Inflammatory macrophage (primary cell): ENCODE results near the gene SLC6A11.

Source experiments
- DNase-seq, 2 donors: peaks; one replicate each; pipeline ENCODE4 v3.0.0-alpha.2; 2020 to 2022

The SLC6A11 gene

DNA sequence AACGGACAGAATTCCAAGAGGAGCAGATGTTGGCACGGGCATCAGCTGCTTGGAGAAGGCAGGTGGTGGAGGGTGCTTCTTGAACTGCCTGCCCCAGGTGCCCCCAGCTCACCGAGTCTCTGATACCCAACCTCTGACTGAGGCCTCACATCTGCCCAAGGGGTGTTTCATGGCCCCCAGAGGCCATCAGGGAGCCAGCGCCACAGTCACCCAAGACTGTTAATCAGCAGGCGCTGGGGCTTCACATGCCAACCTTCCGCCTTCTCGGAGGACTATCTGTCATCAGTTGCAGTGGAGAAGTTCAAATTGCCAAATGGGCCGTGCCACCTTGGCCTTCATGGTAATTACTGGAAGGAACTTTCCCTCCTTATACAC lies 114.6 kb downstream of the SLC6A11 start:
- DNase-seq: no peak

GRCh38 chr3:10932596-10932995 lies 116.6 kb downstream of the SLC6A11 start:
- no peak for DNase-seq

DNA sequence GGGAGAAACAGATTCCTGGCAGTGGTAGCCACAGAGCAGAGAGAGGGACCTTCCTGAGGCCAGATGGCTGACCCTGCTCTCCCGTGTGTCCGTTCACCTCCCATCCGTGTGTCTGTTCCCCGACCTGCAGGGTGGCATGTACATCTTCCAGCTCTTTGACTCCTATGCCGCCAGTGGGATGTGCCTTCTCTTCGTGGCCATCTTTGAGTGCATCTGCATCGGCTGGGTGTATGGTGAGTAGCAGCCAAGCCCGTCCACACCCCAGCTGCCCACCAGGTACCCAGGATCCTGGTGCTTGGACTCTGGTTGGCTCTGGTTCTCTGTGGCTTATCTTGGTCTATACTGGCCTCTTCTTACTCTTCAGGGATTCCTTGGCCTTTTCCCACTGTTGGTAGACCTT lies 117.0 kb downstream of the SLC6A11 start:
- DNase-seq: no peak

DNA sequence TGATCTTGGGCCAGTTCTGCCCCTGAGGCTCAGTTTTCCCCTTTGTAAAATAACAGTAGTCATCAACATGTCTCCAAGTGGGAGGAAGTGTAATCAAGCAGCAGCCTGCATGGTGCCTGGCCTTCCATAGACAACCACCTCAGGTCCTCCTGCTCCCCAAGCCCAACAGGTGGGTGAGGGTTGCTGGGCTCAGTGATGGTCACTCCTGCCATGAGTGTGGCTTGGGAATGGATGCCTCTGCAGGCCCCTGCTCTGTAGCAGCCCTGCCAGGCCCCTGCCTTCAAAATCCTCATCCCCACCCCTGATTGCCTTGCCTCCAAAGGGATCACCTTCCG lies 117.4 kb downstream of the SLC6A11 start:
- no peak for DNase-seq

DNA sequence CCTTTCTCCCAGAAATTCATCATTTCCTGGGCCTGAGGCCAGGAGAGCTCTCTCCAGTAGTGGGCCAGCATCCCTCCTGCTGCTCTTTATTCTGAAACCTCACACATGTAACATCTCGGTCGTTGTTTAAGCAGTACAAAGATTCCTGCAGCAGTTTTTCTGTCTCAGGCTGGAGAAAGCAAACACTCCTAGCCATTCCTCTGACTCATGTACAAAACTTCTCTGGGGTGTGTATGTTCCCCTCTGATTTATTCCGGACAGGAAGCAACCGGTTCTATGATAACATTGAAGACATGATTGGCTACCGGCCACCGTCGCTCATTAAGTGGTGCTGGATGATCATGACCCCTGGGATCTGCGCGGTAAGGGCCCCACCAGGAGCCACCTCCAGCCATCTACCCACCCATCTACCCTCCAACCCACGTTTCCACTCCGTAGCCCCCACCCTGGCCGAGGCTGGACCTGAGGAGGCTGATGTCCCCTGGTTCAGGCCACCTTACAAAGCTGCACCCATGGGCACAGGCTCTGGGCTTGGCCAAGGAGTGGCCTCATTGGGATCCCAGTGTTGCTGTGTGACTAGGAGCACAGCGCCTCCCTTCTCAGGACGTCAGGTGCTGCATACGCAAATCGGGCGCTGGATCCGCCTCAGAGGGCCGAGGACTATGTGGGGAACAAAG lies 117.9 kb downstream of the SLC6A11 start:
- DNase-seq: no peak

DNA sequence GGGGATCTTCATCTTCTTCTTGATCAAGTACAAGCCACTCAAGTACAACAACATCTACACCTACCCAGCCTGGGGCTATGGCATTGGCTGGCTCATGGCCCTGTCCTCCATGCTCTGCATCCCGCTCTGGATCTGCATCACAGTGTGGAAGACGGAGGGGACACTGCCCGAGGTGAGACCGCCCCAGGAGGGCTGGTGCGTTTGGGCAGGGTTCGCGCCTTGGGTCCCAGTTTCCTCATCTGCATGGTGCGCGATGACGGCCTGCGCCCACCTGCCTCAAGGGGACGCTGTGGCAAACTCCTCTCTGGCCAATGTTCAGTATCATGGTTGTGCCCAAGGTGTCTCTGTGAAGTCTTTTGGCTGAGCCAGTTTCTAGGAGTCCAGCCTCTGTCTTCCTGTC lies 119.0 kb downstream of the SLC6A11 start:
- no peak for DNase-seq

DNA sequence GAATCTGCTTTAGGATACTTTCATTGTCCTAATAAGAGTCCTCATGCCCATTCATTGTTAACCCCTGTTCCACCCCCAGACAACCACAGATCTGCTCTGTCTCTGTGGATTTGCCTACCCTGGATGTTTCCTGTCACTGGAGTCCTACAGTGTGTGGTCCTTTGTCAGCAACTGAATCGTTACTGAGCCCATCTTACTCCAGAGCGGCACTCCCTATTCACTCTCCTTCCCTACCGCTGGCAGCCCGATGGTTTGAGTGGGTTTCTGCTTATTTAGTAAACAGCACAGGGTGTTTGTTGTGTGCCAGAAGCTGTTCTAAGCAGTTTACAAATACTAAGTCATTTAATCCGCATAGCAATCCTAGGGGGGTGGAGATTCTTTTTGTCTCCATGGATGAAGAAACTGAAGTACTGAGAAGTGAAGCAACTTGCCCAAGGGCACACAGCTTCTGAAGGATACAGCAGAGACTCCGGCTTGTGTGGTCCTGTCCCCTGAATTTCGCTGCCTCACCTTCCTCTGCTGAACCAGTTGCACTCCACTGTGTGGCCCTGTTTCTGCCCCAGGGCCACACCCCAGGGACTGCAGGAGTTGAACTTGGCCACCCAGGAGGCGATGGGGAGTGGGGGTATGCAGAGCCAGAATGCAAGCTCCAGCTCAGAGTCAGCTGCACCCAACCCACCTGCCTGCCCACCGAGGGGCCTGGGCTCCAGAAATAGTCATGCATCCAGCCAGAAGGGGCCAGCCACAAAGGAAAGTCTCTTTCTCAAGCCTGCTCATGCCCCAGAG lies 120.0 kb downstream of the SLC6A11 start:
- no peak for DNase-seq

DNA sequence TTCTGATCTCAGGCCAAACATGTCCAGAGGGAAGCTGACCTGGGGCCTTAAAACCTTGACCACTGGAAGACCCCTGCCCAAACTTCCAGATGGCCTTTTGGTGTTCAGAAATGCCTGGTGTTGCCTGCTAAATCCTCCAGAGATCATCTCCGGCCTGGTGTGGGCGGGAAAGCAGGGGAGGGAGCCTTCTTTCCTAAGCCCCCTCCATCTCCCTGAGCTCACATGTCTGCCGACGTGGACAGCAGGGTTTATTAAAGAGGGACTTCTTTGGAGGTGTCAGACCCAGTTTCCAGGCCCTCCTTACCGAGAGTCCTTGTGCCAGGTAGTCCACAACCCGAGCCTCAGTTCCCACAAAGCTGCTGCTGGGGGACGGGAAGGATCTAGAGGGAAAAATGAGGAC lies 120.7 kb downstream of the SLC6A11 start:
- no peak for DNase-seq

- no peak for DNase-seq
Measured at GRCh38 chr3:10937141-10937825, 121.3 kb downstream of the SLC6A11 start.

DNA sequence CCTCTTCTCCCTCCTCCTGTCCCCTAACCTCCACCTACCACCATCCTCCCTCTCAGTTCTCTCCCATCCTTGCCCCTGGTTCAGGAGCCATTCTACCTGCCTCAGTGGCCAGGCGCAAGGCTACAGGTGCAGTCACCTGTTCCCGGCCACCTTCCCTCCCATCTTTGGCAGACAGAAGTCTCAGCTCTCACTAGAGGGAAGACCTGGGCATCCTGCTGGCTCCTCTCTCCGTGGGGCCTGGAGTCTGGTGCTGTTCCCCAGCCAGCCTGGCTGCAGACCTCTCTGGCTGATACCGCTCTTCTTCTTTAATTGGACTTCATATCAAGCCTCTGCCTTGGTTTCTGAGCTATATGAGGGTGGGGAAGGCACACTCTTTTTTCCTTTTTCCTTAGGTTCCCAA lies 123.5 kb downstream of the SLC6A11 start:
- no peak for DNase-seq

DNA sequence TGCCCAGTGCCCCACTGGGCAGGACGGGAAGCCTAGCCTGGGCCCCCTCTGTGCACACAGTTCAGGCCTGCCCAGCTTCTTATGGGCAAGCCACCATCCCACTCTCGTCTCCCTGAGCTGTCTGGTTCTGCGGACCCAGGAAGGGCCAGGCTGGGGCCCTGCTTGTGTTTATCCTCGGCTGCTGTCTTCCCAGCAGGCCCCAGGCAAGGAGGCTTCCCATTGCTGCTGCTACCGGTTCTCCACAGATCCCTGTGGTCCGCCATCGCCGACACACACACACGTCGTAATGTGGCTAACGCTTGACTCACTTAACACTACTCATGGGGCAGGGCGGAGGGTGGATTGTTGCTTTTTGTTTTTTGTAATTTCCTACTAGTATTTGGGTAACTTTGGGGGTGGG lies 124.1 kb downstream of the SLC6A11 start:
- DNase-seq: no peak

GRCh38 chr3:10941972-10942371 lies 125.9 kb downstream of the SLC6A11 start:
- DNase-seq: peak; percentile 21 to 36

GRCh38 chr3:10942690-10943205 lies 126.7 kb downstream of the SLC6A11 start:
- no peak for DNase-seq

GRCh38 chr3:10944866-10945265 lies 128.8 kb downstream of the SLC6A11 start:
- no peak for DNase-seq

GRCh38 chr3:10945683-10946287 lies 129.8 kb downstream of the SLC6A11 start:
- peak; percentile 28 to 46 for DNase-seq

DNA sequence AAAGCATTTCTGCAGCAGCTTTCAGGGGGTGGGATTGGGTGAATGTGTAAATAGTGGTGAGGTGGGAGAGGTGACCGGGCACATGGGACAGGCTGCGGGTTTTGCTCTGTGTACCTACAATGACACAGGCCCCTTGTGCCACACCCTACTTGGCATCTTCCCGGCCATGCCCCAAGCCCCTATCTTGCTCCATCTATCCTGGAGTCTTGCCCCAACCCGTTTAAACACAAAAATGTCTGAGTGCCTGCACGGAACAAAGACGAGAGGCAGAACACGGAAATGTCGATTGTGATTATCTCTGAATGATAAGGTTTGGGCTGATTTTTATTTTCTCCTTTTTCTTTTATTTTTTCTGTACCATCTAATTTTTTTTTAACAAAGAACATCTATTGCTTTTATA lies 130.5 kb downstream of the SLC6A11 start:
- DNase-seq: no peak

- DNase-seq: no peak
Measured at GRCh38 chr3:10948326-10948725, 132.3 kb downstream of the SLC6A11 start.

GRCh38 chr3:10949197-10949596 lies 133.2 kb downstream of the SLC6A11 start:
- DNase-seq: no peak

DNA sequence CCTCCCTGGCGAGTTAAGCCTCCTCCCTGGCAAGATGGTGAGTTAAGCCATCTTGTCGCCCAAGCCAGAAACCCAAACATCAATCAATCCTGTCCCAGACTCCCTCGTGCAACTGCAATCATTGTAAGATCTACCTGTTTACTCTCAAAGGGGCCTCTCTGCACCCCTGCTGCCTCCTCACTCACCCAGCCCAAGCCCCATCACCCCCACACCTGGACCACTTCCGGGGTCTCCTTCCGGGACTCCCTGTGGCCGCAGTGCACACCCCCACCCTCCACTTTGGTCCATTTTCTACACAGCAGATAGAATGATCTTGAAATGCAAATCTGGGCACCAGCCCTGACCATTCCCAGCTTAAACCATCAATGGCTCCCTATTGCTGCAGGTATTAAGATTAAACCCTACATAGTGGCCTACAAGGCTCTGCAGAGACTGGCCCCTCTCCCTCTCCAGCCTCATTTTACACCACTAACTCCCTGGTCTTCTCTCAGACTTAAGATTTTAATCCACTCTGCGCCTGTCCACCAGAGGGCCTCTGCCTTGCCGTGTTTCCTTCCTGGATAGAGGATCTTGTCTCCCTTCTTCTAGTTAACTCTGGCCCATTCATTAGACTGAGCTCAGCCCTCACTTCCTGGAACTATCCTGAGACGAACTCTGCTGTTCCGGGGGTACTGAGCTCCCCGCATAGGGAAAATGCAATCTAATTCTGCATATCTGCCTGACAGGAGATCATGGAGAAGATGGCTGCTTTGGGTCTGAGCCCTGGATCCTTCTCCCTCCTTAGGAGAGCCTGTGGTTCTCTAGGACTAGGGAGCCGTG lies 134.7 kb downstream of the SLC6A11 start:
- DNase-seq: peak; percentile 44 to 47

- no peak for DNase-seq
Measured at GRCh38 chr3:10951295-10951926, 135.4 kb downstream of the SLC6A11 start.

GRCh38 chr3:10952525-10952924 lies 136.5 kb downstream of the SLC6A11 start:
- DNase-seq: no peak

DNA sequence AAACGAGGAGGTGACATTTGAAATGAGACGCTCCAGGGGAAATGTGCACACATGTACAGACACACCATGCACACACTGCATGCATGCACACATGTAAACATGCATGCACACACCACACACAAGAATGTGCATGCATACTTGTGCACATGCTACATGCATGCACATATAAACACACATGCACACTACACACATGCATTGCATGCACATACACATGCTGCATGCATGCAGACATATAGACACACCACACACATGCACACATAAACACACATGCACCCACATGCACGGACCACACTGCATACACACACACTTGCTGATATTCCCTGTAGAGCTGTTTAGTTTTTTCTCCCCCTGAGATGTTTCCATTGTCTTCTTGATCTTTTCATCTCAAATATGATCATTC lies 138.7 kb downstream of the SLC6A11 start:
- DNase-seq: no peak
